B cell (primary cell): Measurements from ENCODE around the gene SOX6. TPM values are rescaled to one million over a fixed set of nuclear protein-coding genes. Genes with fewer than 3 reads are reported as not detected.

Source experiments
- ATAC-seq: fragments of 200-7000 bp; cut with Tn5 transposase; one replicate; pipeline ENCODE4 v1.10.0; 2021; ENCODE audit warnings: low read depth, mild to moderate bottlenecking, moderate number of reproducible peaks, moderate library complexity
- CTCF ChIA-PET: fragments of 350-600 bp; sonication (Branson Sonifier 250); formaldehyde crosslinking; loops from one replicate; lab custom pipeline; 2021; ENCODE audit warnings: antibody characterized with exemption, inconsistent platforms; lab: Charles Lee
- POLR2A ChIA-PET: fragments of 350-600 bp; sonication (Branson Sonifier 250); formaldehyde crosslinking; loops from one replicate; lab custom pipeline; 2021; ENCODE audit warnings: antibody characterized with exemption; lab: Charles Lee
- DNase-seq: peaks from one replicate; pipeline ENCODE4 v3.0.0; 2013
- H2AFZ ChIP-seq: 2 replicates; pipeline ENCODE4 v1.6.1; 2012; ENCODE audit warnings: mild to moderate bottlenecking, low read depth, low read length; ENCODE audit not compliant: insufficient read depth, poor library complexity, severe bottlenecking
- H3K27ac ChIP-seq, 2 donors: 1 replicate in 1 of 2; 2 replicates in 1 of 2; pipeline ENCODE4 v1.5.1; 2012 to 2013; ENCODE audit warnings: low read length in 2 of 2, mild to moderate bottlenecking in 2 of 2, moderate library complexity in 1 of 2
- H3K27me3 ChIP-seq, 4 experiments: fragments of 200-600 bp in 1 of 4; sonication (generic) in 1 of 4; replicated peaks in 1 of 4; 1 replicate in 2 of 4; 2 replicates in 2 of 4; pipeline versions ENCODE4 v1.6.1 to v1.7.0; 2013 to 2016; ENCODE audit warnings: low read length in 3 of 4, mild to moderate bottlenecking in 2 of 4, mixed read lengths in 1 of 4, moderate library complexity in 1 of 4; ENCODE audit not compliant: insufficient read depth in 4 of 4, control insufficient read depth in 3 of 4; ENCODE audit errors: control extremely low read depth in 1 of 4
- H3K36me3 ChIP-seq, 2 experiments: replicated peaks in 1 of 2; 1 replicate in 1 of 2; 2 replicates in 1 of 2; pipeline versions ENCODE4 v1.6.1 to v1.7.1; 2013; ENCODE audit warnings: low read length in 1 of 2; ENCODE audit not compliant: insufficient read depth in 2 of 2, control insufficient read depth in 1 of 2; ENCODE audit errors: control extremely low read depth in 1 of 2, extremely low read depth in 1 of 2
- H3K4me1 ChIP-seq, 2 donors: fragments of 200-600 bp in 1 of 2; sonication (generic) in 1 of 2; 1 replicate in 1 of 2; 2 replicates in 1 of 2; pipeline versions ENCODE4 v1.5.1 to v1.6.1; 2013 to 2017; ENCODE audit warnings: low read length in 2 of 2; ENCODE audit not compliant: control insufficient read depth in 2 of 2, insufficient read depth in 2 of 2
- H3K4me2 ChIP-seq: replicated peaks from 2 replicates; pipeline ENCODE3; 2012; ENCODE audit warnings: mild to moderate bottlenecking, low read depth, low read length; ENCODE audit not compliant: poor library complexity, severe bottlenecking
- H3K4me3 ChIP-seq, 5 experiments: fragments of 200-600 bp in 1 of 5; sonication (generic) in 1 of 5; 1 replicate in 3 of 5; 2 replicates in 2 of 5; pipeline versions ENCODE4 v1.5.1 to v1.7.0; 2011 to 2016; ENCODE audit warnings: low read length in 4 of 5, mild to moderate bottlenecking in 4 of 5, low read depth in 2 of 5, control low read depth in 1 of 5, moderate library complexity in 1 of 5; ENCODE audit not compliant: insufficient read depth in 1 of 5; ENCODE audit errors: control extremely low read depth in 1 of 5, extremely low read depth in 1 of 5
- H3K79me2 ChIP-seq: fragments of 200-600 bp; sonication (generic); one replicate; pipeline ENCODE4 v1.6.0; 2016; ENCODE audit warnings: low read length; ENCODE audit not compliant: control insufficient read depth, insufficient read depth
- H3K9ac ChIP-seq: fragments of 200-600 bp; sonication (generic); 2 replicates; pipeline ENCODE4 v1.6.1; 2017; ENCODE audit warnings: mild to moderate bottlenecking, low read length, moderate library complexity
- H3K9me3 ChIP-seq, 3 donors: one replicate each; pipeline versions ENCODE4 v1.6.1 to v1.7.1; 2013; ENCODE audit warnings: low read length in 2 of 3; ENCODE audit not compliant: control insufficient read depth in 2 of 3, insufficient read depth in 1 of 3; ENCODE audit errors: control extremely low read depth in 1 of 3
- H4K20me1 ChIP-seq: 2 replicates; pipeline ENCODE4 v1.6.0; 2012; ENCODE audit warnings: mild to moderate bottlenecking, low read length; ENCODE audit not compliant: insufficient read depth, control insufficient read depth, poor library complexity, severe bottlenecking
- H3K27ac Mint-ChIP-seq: one replicate; pipeline ENCODE4 v1.8.0; 2021; ENCODE audit warnings: mixed read lengths
- H3K27me3 Mint-ChIP-seq: one replicate; pipeline ENCODE4 v1.8.0; 2021; ENCODE audit warnings: mixed read lengths
- H3K4me1 Mint-ChIP-seq: one replicate; pipeline ENCODE4 v1.8.0; 2021; ENCODE audit warnings: mixed read lengths
- H3K4me3 Mint-ChIP-seq: one replicate; pipeline ENCODE4 v1.8.0; 2021; ENCODE audit warnings: mixed read lengths
- H3K9me3 Mint-ChIP-seq: one replicate; pipeline ENCODE4 v1.8.0; 2022; ENCODE audit warnings: mixed read lengths; ENCODE audit not compliant: insufficient read depth
- EZH2 ChIP-seq: IDR thresholded peaks from 2 replicates; pipeline ENCODE4 v1.6.1; 2012; ENCODE audit warnings: borderline replicate concordance, low read depth, mild to moderate bottlenecking, moderate library complexity, low read length; ENCODE audit not compliant: insufficient read depth, poor library complexity, severe bottlenecking
- WGBS: methylation state at CpG from one replicate; pipeline ENCODE4 v1.1.5; 2013; ENCODE audit warnings: missing lambda C conversion rate; ENCODE audit not compliant: insufficient coverage; 5-methylcytosine and 5-hydroxymethylcytosine counted together
- intact Hi-C: fragments of 100-400 bp; cut with micrococcal nuclease; formaldehyde crosslinking; loops from one replicate; pipeline ENCODE4 v1.10.0; 2022
- polyA plus RNA-seq: library from polyadenylated mRNA; depleted of rRNA; stranded (reverse); fragments of >200 nt; gene quantifications from 2 replicates; pipeline ENCODE4 v1.2.3, GENCODE V29; 2012
- total RNA-seq, 2 donors: library from RNA; stranded (reverse); fragments of 120-200 nt in 1 of 2; gene quantifications; 1 replicate in 1 of 2; 2 replicates in 1 of 2; pipeline versions ENCODE4 v1.2.3 to v1.2.4, GENCODE V29; 2013 to 2022
- TF ChIP-seq, protein P1 (sequence below): fragments of 200-600 bp; IDR thresholded peaks from one replicate; pipeline ENCODE4 v1.8.0; 2022; ENCODE audit warnings: antibody characterized with exemption, mild to moderate bottlenecking

Gene SOX6
- total and polyA plus RNA-seq, 2 donors (not counting 1 experiment from before 2014, with no cell fraction given) = not detected

DNA sequence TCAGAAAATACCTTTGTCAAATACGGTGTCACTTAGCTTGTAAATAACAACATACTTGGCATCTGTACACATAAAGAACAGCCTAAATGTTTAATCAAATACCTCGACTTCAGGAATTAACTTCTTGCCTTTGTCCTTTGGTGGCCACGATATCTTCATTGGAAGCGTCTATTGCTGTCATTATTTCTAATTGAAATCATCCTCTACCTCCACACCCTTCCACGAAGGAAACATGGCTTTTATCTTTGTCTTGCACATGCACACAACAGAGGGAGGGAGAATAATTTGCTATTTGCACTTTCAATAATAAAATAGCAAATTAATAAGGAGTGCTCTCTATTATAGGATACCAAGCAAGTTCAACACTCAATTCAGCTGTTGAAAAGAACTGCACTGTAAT is 25.8 kb upstream of the SOX6 start:
- 81% methylated on average over 2 of the region's 5 CpGs for WGBS
- no peak for DNase-seq
- H3K27ac ChIP-seq = no peak overlapping the region
- no peaks in the 10 kb centered on the region for H3K79me2 ChIP-seq
- no peaks in the 10 kb centered on the region for H3K9me3 Mint-ChIP-seq
- H3K36me3 ChIP-seq = no peaks in the 10 kb centered on the region
- no peaks in the 10 kb centered on the region for H3K4me1 ChIP-seq
- no peak overlapping the region for H3K27ac Mint-ChIP-seq
- TF ChIP-seq EZH2 = no peak
- TF ChIP-seq, protein P1, sequence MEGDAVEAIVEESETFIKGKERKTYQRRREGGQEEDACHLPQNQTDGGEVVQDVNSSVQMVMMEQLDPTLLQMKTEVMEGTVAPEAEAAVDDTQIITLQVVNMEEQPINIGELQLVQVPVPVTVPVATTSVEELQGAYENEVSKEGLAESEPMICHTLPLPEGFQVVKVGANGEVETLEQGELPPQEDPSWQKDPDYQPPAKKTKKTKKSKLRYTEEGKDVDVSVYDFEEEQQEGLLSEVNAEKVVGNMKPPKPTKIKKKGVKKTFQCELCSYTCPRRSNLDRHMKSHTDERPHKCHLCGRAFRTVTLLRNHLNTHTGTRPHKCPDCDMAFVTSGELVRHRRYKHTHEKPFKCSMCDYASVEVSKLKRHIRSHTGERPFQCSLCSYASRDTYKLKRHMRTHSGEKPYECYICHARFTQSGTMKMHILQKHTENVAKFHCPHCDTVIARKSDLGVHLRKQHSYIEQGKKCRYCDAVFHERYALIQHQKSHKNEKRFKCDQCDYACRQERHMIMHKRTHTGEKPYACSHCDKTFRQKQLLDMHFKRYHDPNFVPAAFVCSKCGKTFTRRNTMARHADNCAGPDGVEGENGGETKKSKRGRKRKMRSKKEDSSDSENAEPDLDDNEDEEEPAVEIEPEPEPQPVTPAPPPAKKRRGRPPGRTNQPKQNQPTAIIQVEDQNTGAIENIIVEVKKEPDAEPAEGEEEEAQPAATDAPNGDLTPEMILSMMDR = no peak
- no peaks in the 10 kb centered on the region for H3K4me1 Mint-ChIP-seq
- intact Hi-C loops = no loop called here
- ChIA-PET POLR2A (no interaction called here), CTCF (no interaction called here)
- H3K4me3 ChIP-seq = no peak overlapping the region
- H3K9ac ChIP-seq = no peak overlapping the region
- H3K27me3 ChIP-seq = no peaks in the 10 kb centered on the region
- no peaks in the 10 kb centered on the region for H4K20me1 ChIP-seq
- no peak overlapping the region for H3K4me2 ChIP-seq
- H3K27me3 Mint-ChIP-seq = no peaks in the 10 kb centered on the region
- ATAC-seq = no peak
- H2AFZ ChIP-seq = no peak overlapping the region
- H3K9me3 ChIP-seq = no peaks in the 10 kb centered on the region
- H3K4me3 Mint-ChIP-seq = no peak overlapping the region

DNA sequence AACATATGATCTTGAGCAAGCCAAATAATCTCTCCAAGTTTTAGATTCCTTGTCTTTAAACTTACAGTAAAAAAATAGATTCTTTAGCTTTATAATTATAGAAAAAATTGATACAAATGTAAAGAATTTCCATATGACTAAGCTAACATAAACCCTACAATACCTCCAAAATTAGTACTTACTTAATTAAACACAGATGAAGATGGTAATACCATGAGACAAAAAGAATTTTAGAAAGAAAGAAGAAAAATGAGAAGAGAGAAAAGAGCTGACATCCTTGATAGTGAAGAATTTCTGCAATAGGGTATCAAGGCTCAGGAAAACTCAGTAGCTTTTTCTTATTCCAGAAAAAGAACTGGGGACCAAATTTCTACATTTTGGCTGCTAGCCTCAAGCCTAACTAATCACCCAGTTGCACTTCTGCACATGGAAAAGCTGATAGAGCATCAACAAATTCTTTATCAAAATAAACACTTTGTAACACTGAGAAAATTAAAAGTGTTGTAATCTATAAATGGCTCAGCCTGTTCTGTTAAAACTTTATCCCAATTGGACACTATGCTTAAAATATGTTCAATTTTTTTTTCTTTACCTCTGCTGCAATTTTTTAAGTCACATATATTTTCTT is 24.7 kb upstream of the SOX6 start:
- Histone ChIP-seq H3K4me1 (no peaks in the 10 kb centered on the region), H2AFZ (no peak overlapping the region), H3K4me3 (no peak overlapping the region), H3K4me2 (no peak overlapping the region), H3K36me3 (no peaks in the 10 kb centered on the region), H3K27ac (no peak overlapping the region), H3K9me3 (no peaks in the 10 kb centered on the region), H4K20me1 (no peaks in the 10 kb centered on the region), H3K9ac (no peak overlapping the region), H3K27me3 (no peaks in the 10 kb centered on the region), H3K79me2 (no peaks in the 10 kb centered on the region)
- no peak overlapping the region for H3K4me3 Mint-ChIP-seq
- TF ChIP-seq EZH2 = no peak
- TF ChIP-seq, protein P1 = no peak
- CTCF ChIA-PET = no interaction called here
- ATAC-seq = no peak
- no peak for DNase-seq
- no peaks in the 10 kb centered on the region for H3K4me1 Mint-ChIP-seq
- no peaks in the 10 kb centered on the region for H3K9me3 Mint-ChIP-seq
- H3K27me3 Mint-ChIP-seq = no peaks in the 10 kb centered on the region
- intact Hi-C loops = no loop called here
- POLR2A ChIA-PET = no interaction called here
- no peak overlapping the region for H3K27ac Mint-ChIP-seq
